Measurements from ENCODE around the gene ST6GALNAC3.

Gene ST6GALNAC3

GRCh38 chr1:76668046-76668445 is 593.5 kb downstream of the ST6GALNAC3 start:
- DNase-seq, result no peak

GRCh38 chr1:76669131-76669530 is 594.6 kb downstream of the ST6GALNAC3 start:
- DNase-seq, result no peak

DNA sequence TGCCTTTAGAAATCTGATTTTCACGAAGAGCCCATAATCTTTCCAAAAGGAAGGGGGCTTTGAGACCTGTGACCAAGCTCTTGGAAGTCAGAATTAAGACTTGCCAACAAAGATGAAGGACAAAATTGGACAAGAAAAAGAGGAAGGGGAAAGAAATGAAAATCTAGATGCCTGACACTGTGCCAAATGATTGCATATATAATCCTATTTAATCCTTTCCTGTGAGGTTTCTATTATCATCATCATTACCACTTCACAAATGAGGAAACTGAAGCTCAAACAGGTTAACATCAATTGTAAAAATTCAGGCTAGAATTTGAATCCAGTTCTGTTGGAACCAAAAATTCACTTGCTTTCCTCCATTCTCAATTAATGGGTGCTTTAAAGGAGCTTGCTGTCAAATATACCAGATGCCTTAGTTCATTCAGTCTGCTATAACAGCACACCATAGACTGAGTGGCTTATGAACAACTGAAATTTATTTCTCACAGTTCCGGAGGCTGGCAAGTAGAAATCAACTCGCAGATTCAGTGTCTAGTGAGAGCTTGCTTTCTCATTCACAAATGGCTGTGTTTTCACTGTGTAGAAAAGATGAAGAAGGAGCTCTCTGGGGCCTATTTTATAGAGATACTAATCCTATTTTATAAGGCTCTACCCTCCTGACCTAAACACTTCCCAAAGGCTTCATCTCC is 595.2 kb downstream of the ST6GALNAC3 start:
- no peak for DNase-seq

DNA sequence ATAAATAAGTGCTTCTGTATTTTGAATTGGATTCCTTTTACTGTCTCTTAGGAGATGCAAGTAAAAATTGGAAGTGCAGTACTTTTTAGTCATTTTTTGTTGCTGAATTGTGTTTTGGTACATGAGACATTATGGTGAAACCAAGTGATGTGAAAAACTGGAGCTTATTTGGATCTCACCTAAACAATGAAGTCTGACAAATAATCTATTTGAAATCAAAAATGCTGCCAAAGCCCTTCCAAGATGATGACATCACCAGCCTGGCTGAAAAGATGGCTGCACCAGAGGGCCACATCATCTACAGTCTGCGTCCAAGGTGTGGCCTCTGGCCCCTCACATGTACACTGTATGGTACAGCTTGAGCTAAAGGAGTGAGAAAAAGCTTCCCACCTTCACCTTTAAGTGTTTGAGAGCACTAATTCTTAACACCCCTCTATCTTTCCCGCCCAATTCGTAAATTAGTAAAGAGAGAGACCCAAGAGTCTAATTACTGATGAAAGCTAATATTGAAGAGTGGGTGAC is 600.2 kb downstream of the ST6GALNAC3 start:
- DNase-seq, result no peak

- no peak for DNase-seq
Measured at GRCh38 chr1:76677416-76678405, 603.2 kb downstream of the ST6GALNAC3 start.

DNA sequence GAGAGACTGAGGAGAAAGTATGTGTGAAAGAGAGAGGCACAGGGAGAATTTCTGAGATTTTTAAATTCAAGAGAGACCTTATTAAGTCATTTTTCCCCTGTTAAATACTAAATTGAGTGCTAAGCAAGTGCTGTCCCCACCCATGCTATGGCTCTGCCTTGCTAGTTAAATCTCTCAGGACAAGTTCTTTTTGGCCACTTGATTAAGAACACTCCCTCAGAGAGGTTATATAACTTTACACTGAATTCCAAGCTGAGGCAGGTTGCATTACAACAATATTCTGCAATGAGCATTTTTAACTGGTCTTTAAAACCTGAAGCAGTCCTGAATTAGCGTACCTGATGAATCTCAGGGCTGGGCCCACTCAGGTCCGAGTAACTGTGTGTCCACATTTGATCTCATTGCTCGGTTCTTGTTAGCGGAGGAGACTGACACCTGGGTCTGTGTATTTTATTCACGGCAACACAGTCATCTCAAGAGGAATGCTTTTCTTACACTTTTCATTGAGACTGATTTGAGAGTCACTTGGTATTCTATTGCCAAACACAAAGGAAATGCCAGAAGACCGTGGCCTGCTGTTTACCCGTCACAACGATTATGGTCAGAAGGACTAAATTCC is 605.1 kb downstream of the ST6GALNAC3 start:
- DNase-seq, result no peak

DNA sequence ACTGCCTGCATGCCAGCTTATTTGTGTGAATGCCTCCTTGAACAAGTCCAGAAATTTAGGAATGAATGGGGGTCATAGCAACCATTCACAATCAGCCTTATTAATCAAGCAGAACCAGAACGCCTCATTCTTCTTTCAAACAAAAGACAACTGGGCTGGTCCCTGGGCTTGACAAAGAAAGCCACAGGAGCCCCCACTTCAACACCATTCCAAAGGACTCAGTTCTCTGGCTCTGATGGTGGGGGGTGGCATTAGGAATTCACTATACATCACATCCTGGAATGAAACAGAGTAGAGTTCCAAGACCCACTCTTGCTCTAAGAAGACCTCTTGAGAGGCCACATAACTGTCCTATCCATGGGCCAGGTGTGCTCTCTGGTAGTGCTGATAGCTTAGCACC is 606.1 kb downstream of the ST6GALNAC3 start:
- no peak for DNase-seq

DNA sequence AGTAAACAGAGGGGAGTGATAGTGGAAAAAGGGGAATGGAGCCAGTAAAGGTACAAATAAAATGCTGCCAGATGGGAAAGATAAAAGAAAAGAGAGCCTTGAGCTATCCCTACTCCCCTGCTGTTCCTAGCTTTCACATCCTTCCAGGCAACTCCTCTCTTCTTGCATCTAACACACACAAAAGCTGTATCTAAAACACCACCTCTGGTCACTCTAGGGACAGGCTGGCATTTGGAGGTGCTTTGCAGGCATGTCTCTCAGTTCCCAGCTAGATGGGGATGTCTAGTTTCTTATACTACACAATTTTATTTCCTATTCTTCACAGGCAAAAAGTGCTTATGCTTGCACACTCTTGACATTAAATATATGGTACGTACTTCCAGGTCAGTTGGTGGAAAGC is 607.6 kb downstream of the ST6GALNAC3 start:
- no peak for DNase-seq
